PC-9 (cell line): Measurements from ENCODE around the gene SFRP5. TPM values are rescaled to one million over a fixed set of nuclear protein-coding genes. Genes with fewer than 3 reads are reported as not detected.

Experiments
- BruUV-seq: library from RNA; stranded (reverse); fragments of 400-500 nt; replicated peaks from 2 replicates; lab custom pipeline; 2021; lab: Mats Ljungman, UMichigan
- CTCF ChIA-PET: fragments of 300-600 bp; sonication (Branson Sonifier 250); formaldehyde crosslinking; loops from one replicate; lab custom pipeline; 2022; ENCODE audit warnings: antibody characterized with exemption; lab: Charles Lee
- POLR2A ChIA-PET: fragments of 300-600 bp; sonication (Branson Sonifier 250); formaldehyde crosslinking; loops from one replicate; lab custom pipeline; 2022; ENCODE audit warnings: antibody characterized with exemption; ENCODE audit not compliant: unreplicated experiment; lab: Charles Lee
- DNase-seq, 2 experiments: peaks; one replicate each; pipeline versions ENCODE4 v3.0.0 to v3.0.0-alpha.2; 2015 to 2022; ENCODE audit warnings: mixed read lengths in 1 of 2
- H2AFZ ChIP-seq: fragments of 200-600 bp; sonication (generic); 2 replicates; pipeline ENCODE4 v1.8.1; 2017; ENCODE audit warnings: antibody characterized with exemption
- H3F3A ChIP-seq: fragments of 200-600 bp; sonication (generic); 2 replicates; pipeline ENCODE4 v1.8.1; 2017; ENCODE audit warnings: antibody characterized with exemption, mild to moderate bottlenecking, low read depth; ENCODE audit not compliant: insufficient read depth
- H3K27ac ChIP-seq: fragments of 200-600 bp; sonication (generic); 2 replicates; pipeline ENCODE4 v1.6.1; 2016; ENCODE audit warnings: mixed run types
- H3K27me3 ChIP-seq: fragments of 200-600 bp; sonication (generic); 2 replicates; pipeline ENCODE4 v1.6.1; 2016; ENCODE audit warnings: low read depth, mixed run types; ENCODE audit not compliant: insufficient read depth
- H3K36me3 ChIP-seq: fragments of 200-600 bp; sonication (generic); 2 replicates; pipeline ENCODE4 v1.6.1; 2016; ENCODE audit warnings: low read depth, mixed run types
- H3K4me1 ChIP-seq: fragments of 200-600 bp; sonication (generic); replicated peaks from 2 replicates; pipeline ENCODE4 v1.6.1; 2016; ENCODE audit warnings: mixed run types; ENCODE audit not compliant: insufficient read depth
- H3K4me2 ChIP-seq: fragments of 200-600 bp; sonication (generic); 2 replicates; pipeline ENCODE4 v1.6.1; 2017; ENCODE audit warnings: mixed run types
- H3K4me3 ChIP-seq: fragments of 200-600 bp; sonication (generic); 2 replicates; pipeline ENCODE4 v1.6.1; 2016; ENCODE audit warnings: mixed run types
- H3K79me2 ChIP-seq: fragments of 200-600 bp; sonication (generic); 2 replicates; pipeline ENCODE4 v1.6.1; 2017; ENCODE audit warnings: low read depth, mixed run types
- H3K9me2 ChIP-seq: fragments of 200-600 bp; sonication (generic); 2 replicates; pipeline ENCODE4 v1.8.1; 2017; ENCODE audit warnings: mild to moderate bottlenecking; ENCODE audit not compliant: insufficient read depth
- H3K9me3 ChIP-seq: fragments of 200-600 bp; sonication (generic); 2 replicates; pipeline ENCODE4 v1.8.1; 2016; ENCODE audit warnings: low read depth; ENCODE audit not compliant: insufficient read depth
- H4K20me1 ChIP-seq: fragments of 200-600 bp; sonication (generic); 2 replicates; pipeline ENCODE4 v1.8.1; 2017; ENCODE audit not compliant: insufficient read depth
- EZH2 ChIP-seq: fragments of 200-600 bp; sonication (generic); IDR thresholded peaks from 2 replicates; pipeline ENCODE4 v1.8.0; 2017; ENCODE audit warnings: antibody characterized with exemption, low read depth
- intact Hi-C: fragments of 100-400 bp; cut with micrococcal nuclease; formaldehyde crosslinking; loops from one replicate; pipeline ENCODE4 v1.10.0; 2022; ENCODE audit not compliant: unreplicated experiment
- total RNA-seq: library from RNA; stranded (reverse); gene quantifications from 2 replicates; pipeline ENCODE4 v1.2.3, GENCODE V29; 2021
- TF ChIP-seq, protein P1 (sequence below): fragments of 200-600 bp; sonication (generic); conservative IDR thresholded peaks from 2 replicates; pipeline ENCODE4 v1.6.1; 2017; ENCODE audit warnings: mixed run types, antibody characterized with exemption, mild to moderate bottlenecking, moderate library complexity

SFRP5 gene
- total RNA-seq, 1 experiment from 2014 or later = not detected

DNA sequence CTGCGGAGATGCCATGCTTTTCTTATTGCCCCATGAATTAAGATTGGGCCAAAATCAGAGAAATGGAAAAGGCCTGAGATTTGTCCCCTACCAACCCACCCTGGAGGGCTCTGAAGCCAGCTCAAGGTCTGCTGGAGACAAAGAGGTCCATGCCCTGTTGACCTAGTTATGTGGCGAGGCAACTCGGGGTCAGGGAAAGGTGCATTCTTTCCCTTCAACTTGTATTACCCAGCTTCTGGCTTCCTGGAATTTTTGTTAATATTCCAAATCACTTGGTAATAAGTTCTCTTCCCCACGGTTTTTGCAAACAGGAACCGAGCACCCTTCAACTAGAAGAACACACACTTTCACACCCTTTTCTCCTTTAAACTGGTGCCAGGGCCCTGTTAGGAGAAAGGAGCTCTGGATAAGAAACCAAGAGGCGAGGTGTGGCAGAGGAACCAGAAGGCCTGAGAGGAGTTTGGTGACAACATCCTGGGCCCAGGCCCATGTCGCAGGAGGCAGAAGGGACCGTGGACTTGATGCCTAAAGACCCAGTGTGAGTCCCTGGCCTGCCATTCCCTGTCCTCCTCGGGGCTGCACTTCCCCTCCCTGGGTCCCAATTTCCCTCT, 12.5 kb upstream of the SFRP5 start:
- Histone ChIP-seq H3K27ac (no peak overlapping the region), H3K4me1 (no peaks in the 10 kb centered on the region), H3K4me3 (no peak overlapping the region), H3K27me3 (no peaks in the 10 kb centered on the region), H4K20me1 (no peaks in the 10 kb centered on the region), H3F3A (no peaks in the 10 kb centered on the region), H3K4me2 (no peak overlapping the region), H3K79me2 (no peaks in the 10 kb centered on the region), H2AFZ (no peak overlapping the region), H3K9me2 (no peaks in the 10 kb centered on the region), H3K9me3 (no peaks in the 10 kb centered on the region), H3K36me3 (no peaks in the 10 kb centered on the region)
- CTCF ChIA-PET = no interaction called here
- POLR2A ChIA-PET = no interaction called here
- no TSS peak for BruUV-seq
- intact Hi-C loops = no loop called here
- no peak for DNase-seq
- TF ChIP-seq, protein P1, sequence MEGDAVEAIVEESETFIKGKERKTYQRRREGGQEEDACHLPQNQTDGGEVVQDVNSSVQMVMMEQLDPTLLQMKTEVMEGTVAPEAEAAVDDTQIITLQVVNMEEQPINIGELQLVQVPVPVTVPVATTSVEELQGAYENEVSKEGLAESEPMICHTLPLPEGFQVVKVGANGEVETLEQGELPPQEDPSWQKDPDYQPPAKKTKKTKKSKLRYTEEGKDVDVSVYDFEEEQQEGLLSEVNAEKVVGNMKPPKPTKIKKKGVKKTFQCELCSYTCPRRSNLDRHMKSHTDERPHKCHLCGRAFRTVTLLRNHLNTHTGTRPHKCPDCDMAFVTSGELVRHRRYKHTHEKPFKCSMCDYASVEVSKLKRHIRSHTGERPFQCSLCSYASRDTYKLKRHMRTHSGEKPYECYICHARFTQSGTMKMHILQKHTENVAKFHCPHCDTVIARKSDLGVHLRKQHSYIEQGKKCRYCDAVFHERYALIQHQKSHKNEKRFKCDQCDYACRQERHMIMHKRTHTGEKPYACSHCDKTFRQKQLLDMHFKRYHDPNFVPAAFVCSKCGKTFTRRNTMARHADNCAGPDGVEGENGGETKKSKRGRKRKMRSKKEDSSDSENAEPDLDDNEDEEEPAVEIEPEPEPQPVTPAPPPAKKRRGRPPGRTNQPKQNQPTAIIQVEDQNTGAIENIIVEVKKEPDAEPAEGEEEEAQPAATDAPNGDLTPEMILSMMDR = no peak
- TF ChIP-seq EZH2 = no peak

DNA sequence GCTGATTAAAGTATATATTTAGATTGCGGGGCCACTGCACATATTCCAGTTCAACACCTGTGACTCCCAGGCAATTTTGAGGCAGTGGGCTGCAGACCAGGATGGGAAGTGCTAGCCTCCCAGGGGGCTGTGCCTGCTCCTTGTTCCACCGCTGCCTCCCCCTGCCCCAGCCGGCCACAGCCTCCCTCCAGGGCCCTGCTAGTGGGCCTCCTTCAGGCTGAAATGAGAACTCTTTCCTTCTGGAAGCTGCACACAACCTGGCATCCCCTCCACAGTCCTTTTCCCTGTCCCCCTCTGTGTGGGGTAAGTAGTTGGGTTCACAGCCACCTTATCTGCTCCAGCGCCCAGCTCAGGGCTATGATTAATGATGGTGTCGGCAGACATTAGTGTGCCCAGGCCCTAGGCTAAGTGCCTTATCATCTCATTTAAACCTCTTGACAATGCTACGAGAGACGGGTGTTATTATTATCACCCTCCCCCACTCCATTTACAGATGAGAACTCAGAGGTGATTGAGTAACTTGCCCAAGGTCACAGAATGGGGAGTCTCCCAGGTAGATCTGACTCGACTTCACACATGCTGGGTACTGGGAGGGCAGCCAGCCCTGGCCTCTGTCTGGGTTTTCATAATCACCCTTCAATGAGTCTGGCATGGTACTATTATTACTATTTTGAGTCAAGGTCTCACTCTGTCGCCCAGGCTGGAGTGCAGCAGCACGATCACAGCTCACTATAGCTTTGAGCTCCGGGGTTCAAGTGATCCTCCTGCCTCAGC, 10.8 kb upstream of the SFRP5 start:
- BruUV-seq = no TSS peak
- Histone ChIP-seq H3F3A (no peaks in the 10 kb centered on the region), H3K79me2 (no peaks in the 10 kb centered on the region), H3K27ac (no peak overlapping the region), H3K36me3 (no peaks in the 10 kb centered on the region), H3K9me3 (no peaks in the 10 kb centered on the region), H3K4me1 (no peaks in the 10 kb centered on the region), H3K4me2 (no peak overlapping the region), H4K20me1 (no peaks in the 10 kb centered on the region), H3K4me3 (no peak overlapping the region), H3K27me3 (no peaks in the 10 kb centered on the region), H2AFZ (no peak overlapping the region), H3K9me2 (no peaks in the 10 kb centered on the region)
- POLR2A ChIA-PET = no interaction called here
- TF ChIP-seq EZH2 = no peak
- TF ChIP-seq, protein P1 = no peak
- no peak for DNase-seq
- intact Hi-C loops = no loop called here
- CTCF ChIA-PET = no interaction called here

DNA sequence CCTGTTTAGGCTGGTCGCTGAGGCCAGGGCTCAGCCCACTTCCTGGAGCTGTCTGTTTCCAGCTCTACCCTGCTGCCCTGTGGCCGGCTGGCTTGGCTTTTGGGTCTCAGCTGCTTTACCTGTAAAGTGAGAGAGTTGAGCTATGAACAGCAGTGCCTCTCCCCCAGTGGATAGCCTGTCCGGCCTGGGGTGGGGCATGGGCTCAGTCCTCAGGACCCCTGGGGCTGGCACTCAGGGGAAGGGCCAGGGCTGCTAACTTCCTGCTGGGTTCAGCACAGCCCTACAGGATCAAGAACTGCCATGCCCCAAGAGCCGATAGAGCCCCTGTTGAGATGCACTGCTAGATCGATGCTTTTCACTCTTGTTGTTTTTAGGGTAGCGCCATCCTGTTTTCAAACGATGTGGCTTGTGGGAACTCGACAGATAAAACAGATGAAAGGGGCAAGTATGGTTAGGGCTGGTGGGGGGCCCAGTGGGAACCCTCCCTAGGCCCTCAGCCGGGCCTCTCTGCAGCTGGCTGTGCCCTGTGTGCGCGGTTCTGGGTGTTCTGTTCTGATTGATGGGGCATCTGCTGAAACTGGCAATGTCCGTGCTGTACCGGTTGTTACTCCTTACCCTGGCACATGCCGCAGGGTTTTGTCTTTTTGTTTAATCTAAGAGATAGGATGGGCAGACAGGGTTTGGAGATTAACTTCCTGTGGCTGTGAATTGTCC, 10.0 kb upstream of the SFRP5 start:
- Histone ChIP-seq H3K4me1 (no peaks in the 10 kb centered on the region), H4K20me1 (no peaks in the 10 kb centered on the region), H3K36me3 (no peaks in the 10 kb centered on the region), H2AFZ (no peak overlapping the region), H3K9me2 (no peaks in the 10 kb centered on the region), H3F3A (no peaks in the 10 kb centered on the region), H3K79me2 (no peaks in the 10 kb centered on the region), H3K4me2 (no peak overlapping the region), H3K27ac (no peak overlapping the region), H3K27me3 (no peaks in the 10 kb centered on the region), H3K4me3 (no peak overlapping the region), H3K9me3 (no peaks in the 10 kb centered on the region)
- POLR2A ChIA-PET = no interaction called here
- CTCF ChIA-PET = no interaction called here
- intact Hi-C loops = no loop called here
- no TSS peak for BruUV-seq
- TF ChIP-seq EZH2 = no peak
- TF ChIP-seq, protein P1 = no peak
- DNase-seq = no peak
